Fibroblast of upper back skin (primary cell): ENCODE results near the gene TAF5L.
"Not testable (repeated sequence)": the region's sequence is repeated elsewhere in the genome, so short reads cannot be mapped to it uniquely, and the experiment has no call there.

Source experiments
- DNase-seq: peaks from one replicate; pipeline ENCODE4 v3.0.0-alpha.2; 2013

The TAF5L gene

GRCh38 chr1:229641306-229641705 is 15.4 kb upstream of the TAF5L start:
- DNase-seq: no peak

GRCh38 chr1:229640455-229640854 is 14.5 kb upstream of the TAF5L start:
- DNase-seq: no peak

GRCh38 chr1:229637746-229638145 is 11.8 kb upstream of the TAF5L start:
- DNase-seq: no peak

DNA sequence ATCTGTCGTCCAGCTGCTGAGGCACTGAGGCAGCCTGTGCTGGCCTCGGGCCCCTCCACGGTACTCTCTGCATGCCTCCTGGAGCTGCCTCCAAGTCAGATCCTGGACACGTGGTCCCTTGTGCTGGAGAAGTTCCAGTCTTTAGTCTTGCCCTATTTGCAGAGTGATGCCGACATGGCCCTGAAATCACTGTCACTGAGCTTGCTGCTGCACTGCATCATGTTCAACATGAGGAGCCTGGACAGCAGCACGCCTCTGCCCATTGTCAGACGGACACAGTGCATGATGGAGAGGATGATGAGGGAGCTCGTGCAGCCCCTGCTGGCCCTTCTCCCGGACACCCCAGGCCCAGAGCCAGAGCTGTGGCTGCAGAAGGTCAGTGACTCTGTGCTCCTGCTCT is 10.1 kb upstream of the TAF5L start:
- no peak for DNase-seq

GRCh38 chr1:229631966-229632365 is 6.0 kb upstream of the TAF5L start:
- no peak for DNase-seq

DNA sequence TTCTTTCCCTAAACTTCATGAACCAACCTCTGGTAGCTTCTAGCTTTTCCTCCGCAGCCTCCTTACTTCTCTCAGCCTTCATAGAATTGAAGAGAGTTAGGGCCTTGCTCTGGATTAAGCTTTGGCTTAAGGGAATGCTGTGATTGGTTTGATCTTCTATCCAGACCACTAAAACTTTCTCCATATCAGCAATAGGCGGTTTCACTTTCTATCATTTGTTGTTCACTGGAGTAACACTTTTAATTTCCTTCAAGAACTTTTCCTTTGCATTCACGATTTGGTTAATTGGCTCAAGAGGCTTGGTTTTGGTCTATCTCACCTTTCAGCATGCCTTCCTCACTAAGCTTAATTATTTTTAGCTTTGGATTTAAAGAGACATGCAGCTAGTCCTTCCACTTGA is 5.2 kb upstream of the TAF5L start:
- no peak for DNase-seq

DNA sequence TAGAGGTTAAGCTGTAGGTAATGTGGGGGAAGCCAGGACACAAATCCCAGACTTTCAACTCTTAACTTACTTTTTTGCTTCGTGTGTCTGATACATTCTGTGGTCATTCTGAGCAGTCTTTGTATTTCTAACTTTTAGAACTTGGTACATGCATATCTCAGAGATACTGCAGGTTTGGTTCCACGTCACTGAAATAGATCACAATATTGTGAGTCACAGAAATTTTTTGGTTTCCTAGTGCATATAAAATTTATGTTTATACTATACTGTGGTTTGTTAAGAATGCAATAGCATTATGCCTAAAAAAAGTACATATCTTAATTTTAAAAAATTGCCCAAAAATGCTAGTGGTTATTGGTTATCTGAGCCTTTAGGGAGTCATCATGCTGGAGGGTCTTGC is 3.3 kb upstream of the TAF5L start:
- DNase-seq: peak; percentile 78

DNA sequence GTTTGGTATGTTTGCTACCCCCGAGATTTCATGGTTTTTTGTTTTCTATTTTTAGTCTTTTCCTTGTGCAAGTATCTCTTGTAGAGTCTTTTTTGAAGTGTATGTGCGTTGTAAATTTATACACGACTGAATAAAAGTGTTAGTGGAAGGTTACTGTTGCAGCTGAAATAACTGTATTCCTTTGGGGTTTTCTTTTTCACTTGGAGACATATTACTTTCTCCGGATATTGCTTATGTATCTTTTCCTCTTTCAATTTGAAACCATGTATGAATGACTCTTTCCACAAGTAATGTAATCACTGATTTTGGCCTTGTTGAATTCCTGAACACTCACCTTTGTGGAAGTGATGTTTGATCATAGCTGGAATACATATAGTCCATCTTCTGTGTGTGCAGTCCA is 1.1 kb upstream of the TAF5L start:
- DNase-seq: no peak

GRCh38 chr1:229625071-229625914 is 629 bp downstream of the TAF5L start:
- peak; percentile 38 for DNase-seq

DNA sequence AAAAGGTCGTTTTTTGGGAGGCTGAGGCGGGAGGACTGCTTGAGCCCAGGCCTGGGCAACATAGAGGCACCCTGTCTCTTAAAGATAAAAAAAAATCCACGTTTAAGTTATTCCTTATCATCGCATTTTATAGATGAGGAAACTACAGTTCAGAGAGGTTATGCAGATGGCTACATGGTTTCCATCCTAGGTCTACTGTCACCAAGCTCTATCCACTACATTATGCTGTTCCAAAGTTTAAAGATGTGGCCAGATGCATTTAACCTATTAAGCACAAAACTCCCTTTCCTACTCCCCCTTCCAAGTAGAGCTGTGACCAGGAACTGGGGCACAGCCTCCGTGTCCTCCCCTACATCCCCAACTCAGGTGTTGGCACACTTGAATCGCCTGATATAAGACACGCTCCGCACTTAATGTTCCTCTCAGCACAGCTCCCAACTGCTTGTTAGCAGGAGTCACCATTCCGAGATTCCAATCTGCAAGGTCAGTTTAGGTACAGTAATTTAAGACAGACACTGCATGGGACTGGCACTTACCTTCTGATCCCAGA is 1.3 kb downstream of the TAF5L start:
- no peak for DNase-seq

DNA sequence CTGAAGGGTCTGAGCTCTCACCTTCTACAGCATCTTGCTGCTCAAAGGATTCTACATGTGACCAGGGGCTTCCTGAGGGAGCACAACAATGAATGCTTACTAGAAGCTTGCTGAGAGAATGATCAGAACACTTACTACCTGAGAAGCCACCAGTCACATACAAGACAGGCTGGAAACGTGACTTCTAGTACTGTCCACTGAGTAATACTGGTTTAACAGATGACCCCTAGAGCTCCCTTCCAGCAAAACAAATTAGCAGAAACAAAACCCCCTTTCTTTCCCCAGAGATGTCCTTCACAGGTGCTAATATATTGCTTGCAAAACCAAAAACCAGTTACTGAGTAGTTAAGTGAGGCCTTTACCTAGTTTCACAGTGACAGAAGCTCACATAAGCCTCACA is 2.1 kb downstream of the TAF5L start:
- DNase-seq: no peak

- no peak for DNase-seq
Observed at GRCh38 chr1:229623225-229623624, 2.7 kb downstream of the TAF5L start.

- not testable (repeated sequence) for DNase-seq
Observed at GRCh38 chr1:229622641-229623120, 3.2 kb downstream of the TAF5L start.

- DNase-seq: peak; percentile 44
Observed at GRCh38 chr1:229621663-229622062, 4.3 kb downstream of the TAF5L start.

DNA sequence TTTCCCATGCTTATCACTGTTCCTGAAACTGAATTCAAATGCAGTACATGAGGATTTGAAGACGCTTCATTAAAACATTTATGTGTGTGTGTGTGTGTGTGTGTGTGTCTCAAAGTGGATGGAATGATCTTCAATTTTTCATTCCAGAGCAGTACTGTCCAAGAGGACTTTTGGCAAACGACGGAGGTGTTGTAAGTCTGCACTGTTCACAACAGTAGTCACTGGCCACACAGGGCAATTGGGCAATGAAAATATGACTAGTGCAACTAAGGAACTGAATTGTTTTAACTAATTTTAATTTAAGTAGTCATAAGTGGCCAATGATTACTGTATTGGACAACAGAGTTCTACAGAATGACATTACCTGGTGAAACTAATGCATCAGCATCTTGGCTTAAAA is 5.0 kb downstream of the TAF5L start:
- peak; percentile 47 for DNase-seq

GRCh38 chr1:229619614-229620013 is 6.3 kb downstream of the TAF5L start:
- DNase-seq: no peak

- no peak for DNase-seq
Observed at GRCh38 chr1:229619002-229619401, 6.9 kb downstream of the TAF5L start.

DNA sequence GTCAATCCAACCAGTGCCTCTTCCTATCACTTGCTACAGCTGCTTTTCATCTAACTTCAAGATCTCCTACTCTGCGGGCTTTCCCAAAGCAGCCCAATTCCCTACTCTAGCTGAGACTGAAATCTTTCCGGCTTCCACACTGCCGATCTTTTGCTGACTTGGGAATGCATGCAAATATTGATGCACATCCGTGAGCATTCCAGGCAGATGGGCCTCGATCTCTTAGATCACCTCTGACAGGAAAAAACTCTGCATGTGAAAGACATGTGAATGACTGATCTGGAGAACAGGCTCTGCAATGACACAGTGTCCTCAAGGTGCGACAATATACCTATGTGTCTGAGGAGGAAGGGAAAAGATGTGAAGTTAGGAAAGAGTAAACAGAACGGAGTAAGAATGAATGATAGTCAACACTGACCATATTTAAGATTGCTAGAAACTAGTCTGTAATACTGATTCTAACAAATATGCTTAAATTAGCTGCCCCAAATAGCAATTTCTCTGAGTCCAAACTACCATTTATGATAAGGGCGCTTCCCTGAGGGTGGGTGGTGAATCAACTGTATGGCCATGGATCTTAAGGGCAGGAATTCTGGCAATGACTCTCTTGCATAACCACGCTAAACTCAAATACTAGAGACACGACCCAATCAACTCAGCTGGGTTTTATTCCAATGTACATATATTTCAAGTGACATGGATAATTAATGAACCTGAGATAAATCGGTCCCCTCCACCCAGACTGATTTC is 8.4 kb downstream of the TAF5L start:
- DNase-seq: no peak

DNA sequence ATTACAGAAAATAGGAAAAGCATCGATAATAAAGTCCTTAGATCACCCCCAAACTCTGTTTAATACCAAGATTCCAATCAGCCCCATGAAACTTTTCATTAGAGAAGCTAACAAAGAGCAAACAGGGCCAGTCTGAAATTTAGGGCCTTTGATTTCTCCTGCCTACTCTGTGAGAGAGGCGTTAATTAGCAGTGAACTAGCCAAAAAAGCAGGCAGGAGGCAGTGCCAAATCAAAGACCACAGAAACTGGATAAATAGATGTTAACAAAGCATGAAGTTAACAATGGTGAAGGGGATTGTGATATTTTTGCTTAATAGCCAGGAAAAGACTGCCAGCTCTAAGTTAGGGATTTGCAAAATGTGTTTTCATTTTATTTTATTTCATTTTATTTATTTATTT is 11.2 kb downstream of the TAF5L start:
- DNase-seq: no peak

DNA sequence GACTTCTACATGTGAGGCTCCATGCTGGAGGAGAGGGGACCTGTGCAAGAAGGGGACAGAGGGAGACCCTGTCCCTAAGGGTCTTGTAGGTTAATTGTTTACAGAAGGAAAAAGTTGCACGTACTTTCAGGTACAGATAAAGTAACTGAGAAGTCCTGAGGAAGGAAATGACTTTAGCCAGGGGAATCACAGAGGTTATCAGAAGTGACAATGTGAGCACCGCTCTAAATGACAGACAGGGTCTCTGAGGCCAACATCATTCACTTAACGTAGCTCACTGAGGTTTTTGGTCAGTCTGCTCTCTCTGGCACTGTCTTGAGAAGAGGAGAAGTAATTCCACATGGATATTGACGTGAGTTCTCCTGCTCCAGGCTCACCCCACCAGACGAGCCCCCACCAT is 12.0 kb downstream of the TAF5L start:
- DNase-seq: no peak

GRCh38 chr1:229608590-229608989 is 17.3 kb downstream of the TAF5L start:
- DNase-seq: no peak

DNA sequence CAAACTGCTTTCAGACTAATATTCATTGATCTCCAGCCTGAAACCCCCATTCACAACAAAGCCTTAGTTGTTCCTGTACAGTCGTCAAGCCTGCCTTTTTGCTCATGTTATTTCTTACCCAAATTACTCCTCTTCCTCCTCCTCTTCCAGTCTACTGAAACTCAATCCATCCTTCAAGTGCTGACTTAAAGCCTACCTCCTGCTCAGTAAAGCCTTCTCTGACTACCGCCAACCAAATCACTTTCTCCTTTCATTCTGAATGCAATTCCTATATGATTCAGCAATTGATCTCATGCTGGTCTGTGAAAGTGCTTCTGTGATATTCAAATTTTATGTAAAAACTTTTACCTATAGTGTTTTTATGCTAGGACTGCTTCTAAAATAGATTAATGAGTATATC is 18.6 kb downstream of the TAF5L start:
- no peak for DNase-seq

DNA sequence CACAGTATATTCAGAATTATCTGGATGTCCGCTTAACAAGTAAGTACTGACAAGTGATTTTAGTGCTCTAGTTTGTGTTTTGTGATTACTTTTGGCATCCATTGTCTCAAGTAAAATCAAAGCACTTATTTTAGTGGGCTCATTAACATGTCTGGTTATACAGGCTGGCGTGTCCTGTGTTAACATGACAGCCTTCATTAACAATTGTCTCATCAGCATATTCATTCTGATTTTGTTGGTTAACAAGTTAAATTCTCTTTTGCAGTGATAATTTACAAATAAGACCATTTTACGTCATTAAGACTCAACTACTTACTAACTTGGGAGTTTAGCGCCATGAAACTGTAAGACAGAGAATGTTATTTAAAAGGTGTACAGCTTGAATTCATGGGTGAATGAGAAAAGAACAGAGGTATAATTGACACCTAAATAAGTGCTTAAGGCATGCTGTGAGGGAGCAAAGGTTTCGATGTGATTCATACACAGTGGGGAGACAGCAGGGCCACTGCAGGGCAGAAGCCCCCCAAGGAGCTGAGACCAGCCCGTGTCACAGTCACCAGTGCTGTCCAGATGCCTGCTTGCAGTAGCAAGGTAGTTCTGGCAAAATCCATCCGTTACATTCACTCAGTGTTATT is 22.4 kb downstream of the TAF5L start:
- no peak for DNase-seq
